HG03432 (cell line): ENCODE data around the gene CPED1.

Experiments used
- ATAC-seq: cut with Tn5 transposase; IDR thresholded peaks from one replicate; pipeline ENCODE4 v1.9.1; 2021; ENCODE audit warnings: mild to moderate bottlenecking, moderate library complexity; ENCODE audit not compliant: unreplicated experiment

CPED1 gene

GRCh38 chr7:121331574-121331973 is 343.1 kb downstream of the CPED1 start:
- ATAC-seq = no peak

- no peak for ATAC-seq
Observed at GRCh38 chr7:121334376-121334775, 345.9 kb downstream of the CPED1 start.

GRCh38 chr7:121334875-121335648 is 346.6 kb downstream of the CPED1 start:
- ATAC-seq = no peak

- no peak for ATAC-seq
Observed at GRCh38 chr7:121336579-121336978, 348.1 kb downstream of the CPED1 start.

GRCh38 chr7:121337398-121337797 is 348.9 kb downstream of the CPED1 start:
- ATAC-seq = peak; percentile 72

- no peak for ATAC-seq
Observed at GRCh38 chr7:121339082-121339481, 350.6 kb downstream of the CPED1 start.

- ATAC-seq = no peak
Observed at GRCh38 chr7:121341933-121342332, 353.4 kb downstream of the CPED1 start.

- no peak for ATAC-seq
Observed at GRCh38 chr7:121342631-121343030, 354.1 kb downstream of the CPED1 start.

GRCh38 chr7:121343302-121343701 is 354.8 kb downstream of the CPED1 start:
- ATAC-seq = no peak

GRCh38 chr7:121344093-121344492 is 355.6 kb downstream of the CPED1 start:
- no peak for ATAC-seq

- ATAC-seq = no peak
Observed at GRCh38 chr7:121344497-121344896, 356.0 kb downstream of the CPED1 start.
